HG02885 (cell line): Measurements from ENCODE around the gene SEPTIN2.
"Not testable (repeated sequence)": the region's sequence is repeated elsewhere in the genome, so short reads cannot be mapped to it uniquely, and the experiment has no call there.

Source experiments
- ATAC-seq: cut with Tn5 transposase; IDR thresholded peaks from one replicate; pipeline ENCODE4 v1.9.1; 2021; ENCODE audit warnings: mild to moderate bottlenecking; ENCODE audit not compliant: unreplicated experiment, poor library complexity

Gene SEPTIN2

GRCh38 chr2:241286348-241287090 is 29.2 kb upstream of the SEPTIN2 start:
- no peak for ATAC-seq

- no peak for ATAC-seq
These were observed 27.3 kb upstream of the SEPTIN2 start for GRCh38 chr2:241288324-241288888.

GRCh38 chr2:241289053-241289452 is 26.7 kb upstream of the SEPTIN2 start:
- no peak for ATAC-seq

- ATAC-seq: no peak
These were observed 26.1 kb upstream of the SEPTIN2 start for GRCh38 chr2:241289597-241289996.

GRCh38 chr2:241291153-241291552 is 24.6 kb upstream of the SEPTIN2 start:
- no peak for ATAC-seq

GRCh38 chr2:241291977-241292376 is 23.7 kb upstream of the SEPTIN2 start:
- ATAC-seq: no peak

GRCh38 chr2:241293378-241293797 is 22.3 kb upstream of the SEPTIN2 start:
- ATAC-seq: not testable (repeated sequence)

GRCh38 chr2:241295326-241296095 is 20.2 kb upstream of the SEPTIN2 start:
- no peak for ATAC-seq

GRCh38 chr2:241296767-241297166 is 19.0 kb upstream of the SEPTIN2 start:
- no peak for ATAC-seq

GRCh38 chr2:241298673-241299072 is 17.1 kb upstream of the SEPTIN2 start:
- no peak for ATAC-seq

GRCh38 chr2:241300000-241300399 is 15.7 kb upstream of the SEPTIN2 start:
- no peak for ATAC-seq

GRCh38 chr2:241302083-241302482 is 13.6 kb upstream of the SEPTIN2 start:
- no peak for ATAC-seq

- no peak for ATAC-seq
These were observed 12.7 kb upstream of the SEPTIN2 start for GRCh38 chr2:241302759-241303651.

GRCh38 chr2:241304039-241304670 is 11.6 kb upstream of the SEPTIN2 start:
- no peak for ATAC-seq

- ATAC-seq: no peak
These were observed 8.7 kb upstream of the SEPTIN2 start for GRCh38 chr2:241307055-241307454.

GRCh38 chr2:241308267-241308666 is 7.5 kb upstream of the SEPTIN2 start:
- ATAC-seq: no peak

- ATAC-seq: no peak
These were observed 6.8 kb upstream of the SEPTIN2 start for GRCh38 chr2:241308832-241309500.

- ATAC-seq: peak; percentile 43
These were observed 6.0 kb upstream of the SEPTIN2 start for GRCh38 chr2:241309684-241310117.

GRCh38 chr2:241310917-241311566 is 4.7 kb upstream of the SEPTIN2 start:
- ATAC-seq: no peak
